ENCODE measurements around the gene FCSK.

Gene FCSK

GRCh38 chr16:70455910-70456309 is 1.5 kb downstream of the FCSK start:
- DNase-seq (ENCODE audit: low read depth in 2 of 2) = no peak

GRCh38 chr16:70457446-70458166 is 3.2 kb downstream of the FCSK start:
- DNase-seq (ENCODE audit: low read depth in 2 of 2) = no peak

- no peak for DNase-seq (ENCODE audit: low read depth in 2 of 2)
Observed at GRCh38 chr16:70460737-70461261, 6.4 kb downstream of the FCSK start.

DNA sequence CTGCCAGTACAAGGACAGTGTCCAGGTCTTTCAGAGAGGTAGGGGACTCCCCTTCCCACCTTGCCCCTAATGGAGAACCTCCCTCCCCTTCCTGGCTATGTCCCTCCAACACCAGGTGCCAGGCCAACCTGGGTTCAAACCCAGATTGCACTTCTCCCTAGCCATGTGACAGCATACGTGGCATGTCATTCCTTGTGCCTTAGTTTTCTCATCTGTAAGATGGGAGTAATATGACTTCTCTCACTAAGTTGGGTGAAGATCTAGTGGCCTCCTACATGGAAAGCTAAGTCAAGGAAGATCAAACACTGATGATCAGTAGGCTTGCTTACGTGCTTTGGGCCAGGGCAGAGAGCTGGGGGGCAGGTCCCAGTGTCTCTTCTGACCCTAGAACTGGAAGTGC is 8.8 kb downstream of the FCSK start:
- DNase-seq (ENCODE audit: low read depth in 2 of 2) = no peak

DNA sequence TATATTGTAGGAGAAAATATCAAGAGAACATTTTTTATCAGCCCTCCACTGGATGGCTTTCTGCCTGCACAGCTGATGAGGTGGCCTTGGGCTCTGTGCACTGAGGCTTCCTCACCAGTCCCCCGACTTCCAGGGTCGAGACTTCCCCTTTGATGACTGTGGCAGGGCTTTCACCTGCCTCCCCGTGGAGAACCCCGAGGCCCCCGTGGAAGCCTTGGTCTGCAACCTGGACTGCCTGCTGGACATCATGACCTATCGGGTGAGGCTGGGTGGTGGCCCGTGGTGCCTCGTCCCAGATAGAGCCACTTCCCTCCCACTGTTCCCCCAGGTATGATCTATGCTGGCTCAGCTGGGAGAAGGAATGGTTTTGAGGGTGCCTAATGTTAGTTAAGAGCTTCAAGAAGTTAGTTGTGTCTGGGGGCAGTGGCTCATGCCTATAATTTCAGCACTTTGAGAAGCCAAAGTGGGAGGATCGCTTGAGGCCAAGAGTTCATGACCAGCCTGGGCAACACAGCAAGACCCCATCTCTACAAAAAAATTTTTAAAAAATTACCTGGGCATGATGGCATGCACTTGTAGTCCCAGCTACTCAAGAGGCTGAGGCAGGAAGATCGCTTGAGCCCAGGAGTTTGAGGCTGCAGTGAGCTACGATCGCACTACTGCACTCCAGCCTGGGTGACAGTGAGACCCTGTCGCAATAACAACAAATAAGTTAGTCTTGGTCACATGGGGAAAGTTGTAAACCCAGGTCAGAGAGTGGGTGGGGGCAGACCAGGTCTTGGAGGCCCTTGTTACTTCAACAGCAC is 11.8 kb downstream of the FCSK start:
- DNase-seq (ENCODE audit: low read depth in 2 of 2) = no peak

DNA sequence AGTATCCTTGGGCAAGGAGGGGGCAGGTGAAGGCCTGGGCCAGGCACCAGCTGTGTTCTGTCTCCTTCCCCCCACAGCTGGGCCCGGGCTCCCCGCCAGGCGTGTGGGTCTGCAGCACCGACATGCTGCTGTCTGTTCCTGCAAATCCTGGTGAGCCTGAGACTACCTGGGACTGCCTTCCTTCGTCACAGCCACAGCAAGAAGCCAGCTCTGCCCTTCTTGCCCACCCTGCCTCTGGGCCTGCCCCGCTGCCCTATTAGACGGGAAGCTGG is 12.3 kb downstream of the FCSK start:
- DNase-seq (ENCODE audit: low read depth in 2 of 2) = no peak

DNA sequence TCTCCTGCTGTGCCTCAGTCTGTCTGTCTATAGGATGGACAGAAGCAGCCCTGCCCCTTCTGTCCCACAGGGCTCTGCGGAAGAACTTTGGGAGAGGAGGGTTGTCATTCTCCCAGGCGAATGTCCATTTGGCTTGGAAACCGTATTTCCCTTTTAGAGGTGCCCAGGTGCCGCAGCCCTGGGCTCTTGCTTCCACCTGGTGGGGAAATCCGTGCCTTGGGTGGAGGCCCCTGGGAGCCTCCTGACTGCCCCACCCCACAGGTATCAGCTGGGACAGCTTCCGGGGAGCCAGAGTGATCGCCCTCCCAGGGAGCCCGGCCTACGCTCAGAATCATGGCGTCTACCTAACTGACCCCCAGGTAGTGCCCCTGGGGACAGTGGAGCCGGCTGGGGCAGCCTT is 12.7 kb downstream of the FCSK start:
- DNase-seq (ENCODE audit: low read depth in 2 of 2) = no peak

DNA sequence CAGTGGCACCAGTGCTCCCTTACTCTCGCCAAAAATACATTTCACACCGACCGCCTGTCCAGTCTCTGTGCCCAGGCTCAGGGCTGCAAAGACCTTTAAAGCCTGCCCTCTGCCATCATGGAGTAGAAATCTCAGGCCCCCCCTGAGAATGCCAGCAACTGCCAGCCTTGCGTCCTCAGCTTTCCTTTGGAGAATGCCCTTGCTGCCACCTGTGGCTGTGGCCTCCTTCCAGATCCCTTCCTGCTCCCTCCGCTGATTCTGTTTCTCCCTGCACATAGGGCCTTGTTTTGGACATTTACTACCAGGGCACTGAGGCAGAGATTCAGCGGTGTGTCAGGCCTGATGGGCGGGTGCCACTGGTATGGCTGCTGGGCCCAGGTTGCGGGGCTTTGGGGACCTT is 13.2 kb downstream of the FCSK start:
- DNase-seq (ENCODE audit: low read depth in 2 of 2) = no peak

DNA sequence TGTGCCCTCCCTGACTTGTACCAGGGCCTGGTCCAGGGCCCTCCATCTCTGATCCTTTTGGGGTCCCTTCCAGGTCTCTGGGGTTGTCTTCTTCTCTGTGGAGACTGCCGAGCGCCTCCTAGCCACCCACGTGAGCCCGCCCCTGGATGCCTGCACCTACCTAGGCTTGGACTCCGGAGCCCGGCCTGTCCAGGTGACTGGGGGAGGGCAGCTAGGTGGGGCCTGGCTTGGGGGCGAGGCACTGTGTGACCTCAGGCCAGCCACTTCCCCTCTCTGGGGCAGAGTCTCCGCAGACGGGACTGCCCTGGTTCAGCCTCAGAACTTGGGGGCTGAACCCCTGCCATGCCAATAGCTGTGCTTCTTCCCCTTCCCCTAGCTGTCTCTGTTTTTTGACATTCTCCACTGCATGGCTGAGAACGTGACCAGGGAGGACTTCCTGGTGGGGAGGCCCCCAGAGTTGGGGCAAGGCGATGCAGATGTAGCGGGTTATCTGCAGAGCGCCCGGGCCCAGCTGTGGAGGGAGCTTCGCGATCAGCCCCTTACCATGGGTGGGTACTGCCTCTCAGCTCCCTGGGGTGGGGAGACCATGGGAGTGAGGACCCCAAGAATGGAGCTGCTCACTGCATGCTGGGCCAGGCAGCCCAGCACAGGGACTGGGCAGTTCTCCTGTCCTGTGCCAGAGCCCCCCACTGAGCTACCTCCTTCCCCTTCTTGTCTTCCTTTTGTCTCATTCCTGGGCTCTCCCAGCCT is 14.6 kb downstream of the FCSK start:
- DNase-seq (ENCODE audit: low read depth in 2 of 2) = no peak

DNA sequence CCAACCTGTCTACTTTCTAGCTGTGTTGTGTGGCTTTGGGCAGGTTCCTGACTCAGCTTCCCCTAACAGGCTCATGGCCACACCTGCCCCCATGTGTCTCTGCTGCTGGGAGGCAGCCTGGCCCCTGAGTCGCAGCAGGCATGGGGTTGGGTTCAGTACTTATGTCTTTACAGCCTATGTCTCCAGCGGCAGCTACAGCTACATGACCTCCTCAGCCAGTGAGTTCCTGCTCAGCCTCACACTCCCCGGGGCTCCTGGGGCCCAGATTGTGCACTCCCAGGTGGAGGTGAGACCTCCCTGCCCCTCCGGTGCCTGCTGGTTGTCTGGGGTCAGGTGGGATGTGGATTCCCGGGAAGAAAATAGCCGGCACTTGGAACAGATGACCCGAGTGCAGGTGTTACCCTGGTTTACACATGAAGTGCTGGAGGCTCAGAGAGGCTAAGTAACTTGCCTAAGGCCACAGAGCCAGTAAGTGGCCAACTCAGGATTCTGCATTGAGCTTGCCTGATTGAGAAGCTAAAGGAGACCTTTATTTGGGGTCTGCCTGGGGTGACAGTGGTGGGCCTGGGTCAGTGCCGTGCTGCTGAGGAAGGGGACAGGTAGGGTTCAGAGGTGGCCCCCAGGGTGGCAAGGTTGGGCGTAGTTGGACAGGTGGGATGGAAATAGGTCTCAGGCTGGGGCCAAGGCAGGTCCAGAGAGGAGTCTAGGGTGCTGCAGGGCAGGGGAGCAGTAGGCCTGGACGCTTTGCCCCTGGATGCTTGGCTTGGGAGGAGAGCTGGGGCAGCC is 15.9 kb downstream of the FCSK start:
- no peak for DNase-seq (ENCODE audit: low read depth in 2 of 2)

- DNase-seq (ENCODE audit: low read depth in 2 of 2) = no peak
Observed at GRCh38 chr16:70470927-70471341, 16.5 kb downstream of the FCSK start.

DNA sequence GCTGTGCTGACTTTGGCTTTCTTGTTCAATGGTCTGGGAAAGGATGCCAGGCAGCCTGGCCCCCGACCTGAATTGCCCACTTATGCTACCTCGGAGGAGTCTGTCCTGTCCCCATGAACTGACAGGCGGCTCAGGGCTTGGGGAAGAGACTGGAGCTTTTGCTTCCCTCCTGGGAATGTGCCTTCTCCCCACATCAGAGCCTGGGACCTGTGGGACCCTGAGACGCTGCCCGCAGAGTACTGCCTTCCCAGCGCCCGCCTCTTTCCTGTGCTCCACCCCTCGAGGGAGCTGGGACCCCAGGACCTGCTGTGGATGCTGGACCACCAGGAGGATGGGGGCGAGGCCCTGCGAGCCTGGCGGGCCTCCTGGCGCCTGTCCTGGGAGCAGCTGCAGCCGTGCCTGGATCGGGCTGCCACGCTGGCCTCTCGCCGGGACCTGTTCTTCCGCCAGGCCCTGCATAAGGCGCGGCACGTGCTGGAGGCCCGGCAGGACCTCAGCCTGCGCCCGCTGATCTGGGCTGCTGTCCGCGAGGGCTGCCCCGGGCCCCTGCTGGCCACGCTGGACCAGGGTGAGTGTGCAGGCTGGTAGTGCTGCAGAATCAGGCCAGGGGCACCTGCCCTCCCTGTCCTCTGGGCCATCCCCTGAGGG is 18.5 kb downstream of the FCSK start:
- DNase-seq (ENCODE audit: low read depth in 2 of 2) = no peak

GRCh38 chr16:70473446-70474319 is 19.3 kb downstream of the FCSK start:
- DNase-seq (ENCODE audit: low read depth in 2 of 2) = no peak

GRCh38 chr16:70474320-70475053 is 20.1 kb downstream of the FCSK start:
- no peak for DNase-seq (ENCODE audit: low read depth in 2 of 2)

DNA sequence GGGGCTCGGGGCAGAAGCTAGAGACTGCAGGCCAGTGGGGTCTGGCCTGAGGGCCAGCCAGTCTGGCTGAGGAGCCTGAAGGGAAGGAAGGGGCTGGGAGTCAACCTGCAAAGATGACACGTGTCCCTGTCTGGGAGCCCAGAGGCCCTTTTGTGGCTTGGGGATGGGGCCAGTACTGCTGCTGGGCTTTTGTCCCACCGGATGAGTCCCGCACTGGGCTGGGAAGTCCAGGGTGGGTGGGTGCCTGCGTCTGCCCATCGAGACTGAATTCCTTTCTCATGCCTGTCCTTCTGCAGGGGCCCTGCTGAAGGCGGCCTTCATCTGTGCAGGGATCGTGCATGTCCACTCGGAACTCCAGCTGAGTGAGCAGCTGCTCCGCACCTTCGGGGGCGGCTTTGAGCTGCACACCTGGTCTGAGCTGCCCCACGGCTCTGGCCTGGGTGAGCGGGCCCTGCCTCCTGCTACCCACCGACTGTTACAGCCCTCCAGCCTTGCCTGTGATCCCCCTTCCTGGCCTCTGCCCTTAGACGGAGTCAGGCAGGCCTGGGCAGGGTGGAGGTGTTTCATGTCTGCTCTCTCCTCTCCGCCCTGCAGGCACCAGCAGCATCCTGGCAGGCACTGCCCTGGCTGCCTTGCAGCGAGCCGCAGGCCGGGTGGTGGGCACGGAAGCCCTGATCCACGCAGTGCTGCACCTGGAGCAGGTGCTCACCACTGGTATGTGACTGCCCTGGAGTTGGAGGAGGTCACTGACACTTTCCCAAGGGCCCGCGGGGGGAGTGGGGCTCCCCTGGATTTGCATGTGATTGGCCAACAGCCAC is 20.9 kb downstream of the FCSK start:
- DNase-seq (ENCODE audit: low read depth in 2 of 2) = no peak

DNA sequence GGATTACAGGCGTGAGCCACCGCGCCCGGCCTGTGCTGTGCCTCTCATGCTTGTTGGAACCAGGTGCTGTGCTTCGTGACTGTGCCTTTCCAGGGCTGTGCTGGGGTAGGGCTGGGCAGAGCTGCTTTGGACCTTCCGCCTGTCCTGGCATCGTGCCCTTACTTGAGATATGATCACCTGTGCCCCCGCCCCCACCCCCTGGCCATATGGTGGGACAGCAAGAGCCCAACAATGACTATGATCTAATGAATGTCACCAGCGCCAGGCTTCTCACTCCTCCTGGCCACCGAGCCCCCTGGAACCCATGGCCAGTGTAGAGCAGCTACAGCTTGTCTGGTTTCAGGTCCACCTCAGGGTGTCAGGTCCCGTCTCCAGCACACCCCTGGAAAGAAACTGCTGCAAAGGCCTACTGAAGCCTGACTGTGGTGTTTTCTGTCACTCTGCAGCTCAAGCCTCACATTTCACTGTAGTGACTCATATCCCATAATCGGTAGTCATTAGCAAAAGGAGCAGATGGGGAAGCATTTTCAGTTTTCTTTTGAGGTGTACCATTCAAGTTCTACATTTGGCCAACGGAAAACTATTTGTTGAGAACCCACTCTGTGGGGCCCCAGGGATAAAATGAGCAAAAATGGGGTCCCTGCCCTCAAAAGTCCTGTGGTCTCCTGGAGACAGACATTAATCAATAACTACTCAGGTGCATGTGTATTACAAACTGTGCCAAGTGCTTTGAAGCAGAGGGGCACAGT is 22.1 kb downstream of the FCSK start:
- DNase-seq (ENCODE audit: low read depth in 2 of 2) = peak; percentile 52 to 63

DNA sequence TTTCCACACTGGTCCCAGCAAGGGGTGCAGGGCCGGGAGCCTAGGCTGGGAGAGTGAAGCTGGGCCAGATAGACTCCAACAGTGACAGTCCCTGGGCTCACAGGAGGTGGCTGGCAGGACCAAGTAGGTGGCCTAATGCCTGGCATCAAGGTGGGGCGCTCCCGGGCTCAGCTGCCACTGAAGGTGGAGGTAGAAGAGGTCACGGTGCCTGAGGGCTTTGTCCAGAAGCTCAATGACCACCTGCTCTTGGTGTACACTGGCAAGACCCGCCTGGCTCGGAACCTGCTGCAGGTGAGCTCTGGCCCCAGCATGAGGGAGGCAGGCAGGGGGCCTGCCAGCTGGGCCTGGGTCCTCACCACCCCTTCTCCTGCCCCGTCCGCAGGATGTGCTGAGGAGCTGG is 23.8 kb downstream of the FCSK start:
- DNase-seq (ENCODE audit: low read depth in 2 of 2) = no peak

GRCh38 chr16:70478912-70479341 is 24.5 kb downstream of the FCSK start:
- DNase-seq (ENCODE audit: low read depth in 2 of 2) = no peak
